ENCODE measurements around the gene PTPRF.

DNA sequence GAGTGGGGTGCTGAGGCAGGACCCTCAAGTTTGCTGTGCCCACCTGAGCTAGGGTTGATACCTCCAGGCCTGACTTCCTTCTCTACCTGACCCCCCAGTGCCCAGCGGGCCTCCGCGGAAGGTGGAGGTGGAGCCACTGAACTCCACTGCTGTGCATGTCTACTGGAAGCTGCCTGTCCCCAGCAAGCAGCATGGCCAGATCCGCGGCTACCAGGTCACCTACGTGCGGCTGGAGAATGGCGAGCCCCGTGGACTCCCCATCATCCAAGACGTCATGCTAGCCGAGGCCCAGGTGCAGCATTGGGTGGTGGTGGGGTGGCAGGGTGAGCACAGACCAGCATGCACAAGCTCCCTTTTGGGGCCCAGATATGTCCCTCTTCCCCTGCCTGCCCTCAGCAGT, 67.9 kb downstream of the PTPRF start:
- no peak for TF ChIP-seq POLR2A (IDR thresholded peaks at IDR 0.05; ENCODE audit: extremely low read depth, insufficient read length)
- TF ChIP-seq, protein P1, sequence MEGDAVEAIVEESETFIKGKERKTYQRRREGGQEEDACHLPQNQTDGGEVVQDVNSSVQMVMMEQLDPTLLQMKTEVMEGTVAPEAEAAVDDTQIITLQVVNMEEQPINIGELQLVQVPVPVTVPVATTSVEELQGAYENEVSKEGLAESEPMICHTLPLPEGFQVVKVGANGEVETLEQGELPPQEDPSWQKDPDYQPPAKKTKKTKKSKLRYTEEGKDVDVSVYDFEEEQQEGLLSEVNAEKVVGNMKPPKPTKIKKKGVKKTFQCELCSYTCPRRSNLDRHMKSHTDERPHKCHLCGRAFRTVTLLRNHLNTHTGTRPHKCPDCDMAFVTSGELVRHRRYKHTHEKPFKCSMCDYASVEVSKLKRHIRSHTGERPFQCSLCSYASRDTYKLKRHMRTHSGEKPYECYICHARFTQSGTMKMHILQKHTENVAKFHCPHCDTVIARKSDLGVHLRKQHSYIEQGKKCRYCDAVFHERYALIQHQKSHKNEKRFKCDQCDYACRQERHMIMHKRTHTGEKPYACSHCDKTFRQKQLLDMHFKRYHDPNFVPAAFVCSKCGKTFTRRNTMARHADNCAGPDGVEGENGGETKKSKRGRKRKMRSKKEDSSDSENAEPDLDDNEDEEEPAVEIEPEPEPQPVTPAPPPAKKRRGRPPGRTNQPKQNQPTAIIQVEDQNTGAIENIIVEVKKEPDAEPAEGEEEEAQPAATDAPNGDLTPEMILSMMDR (IDR thresholded peaks at IDR 0.05; ENCODE audit: low read depth, low read length): no peak
- TF ChIP-seq, protein P2, sequence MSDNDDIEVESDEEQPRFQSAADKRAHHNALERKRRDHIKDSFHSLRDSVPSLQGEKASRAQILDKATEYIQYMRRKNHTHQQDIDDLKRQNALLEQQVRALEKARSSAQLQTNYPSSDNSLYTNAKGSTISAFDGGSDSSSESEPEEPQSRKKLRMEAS (IDR thresholded peaks at IDR 0.05; ENCODE audit: low read depth, low read length): no peak
